ENCODE data around the gene ACADSB.

The ACADSB gene

GRCh38 chr10:123004298-123004697 is 4.5 kb upstream of the ACADSB start:
- DNase-seq: no peak

GRCh38 chr10:123007558-123008354 is 1.1 kb upstream of the ACADSB start:
- peak; percentile 35 for DNase-seq

DNA sequence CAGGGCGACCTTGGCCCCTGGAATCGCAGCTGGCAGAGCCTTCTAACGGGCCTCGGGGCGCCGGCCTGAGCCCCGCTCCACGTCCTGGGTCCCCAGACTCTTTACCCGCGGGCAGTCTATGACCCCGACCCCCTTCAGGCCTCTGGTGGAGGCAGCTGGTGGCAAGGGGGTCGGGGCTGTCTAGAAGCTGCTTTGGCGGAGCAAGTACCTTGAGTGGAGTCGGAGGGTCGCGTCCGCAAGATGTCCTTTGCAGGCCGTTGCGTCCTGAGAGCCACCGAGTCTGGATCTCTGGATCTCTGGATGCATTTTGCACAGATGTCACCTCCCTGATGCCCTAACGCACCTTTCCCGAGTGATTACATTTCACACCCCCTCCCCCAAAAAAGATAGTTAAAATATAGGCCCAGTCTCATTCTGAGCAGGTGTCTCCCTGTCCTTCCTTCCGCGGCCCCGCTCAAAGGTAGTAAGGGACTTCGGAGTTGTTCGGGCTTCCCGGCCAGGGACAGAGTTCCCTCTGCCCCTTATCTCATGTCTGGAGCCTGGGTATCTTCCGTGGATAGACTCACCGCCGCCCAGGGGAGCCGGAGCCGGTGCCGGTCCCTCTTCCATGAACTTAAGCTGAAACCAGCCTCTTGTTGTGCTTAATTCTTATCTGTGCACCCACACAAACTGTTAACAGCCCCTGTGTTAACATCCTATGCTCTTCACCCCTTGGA is 457 bp downstream of the ACADSB start:
- DNase-seq: peak; percentile 4

DNA sequence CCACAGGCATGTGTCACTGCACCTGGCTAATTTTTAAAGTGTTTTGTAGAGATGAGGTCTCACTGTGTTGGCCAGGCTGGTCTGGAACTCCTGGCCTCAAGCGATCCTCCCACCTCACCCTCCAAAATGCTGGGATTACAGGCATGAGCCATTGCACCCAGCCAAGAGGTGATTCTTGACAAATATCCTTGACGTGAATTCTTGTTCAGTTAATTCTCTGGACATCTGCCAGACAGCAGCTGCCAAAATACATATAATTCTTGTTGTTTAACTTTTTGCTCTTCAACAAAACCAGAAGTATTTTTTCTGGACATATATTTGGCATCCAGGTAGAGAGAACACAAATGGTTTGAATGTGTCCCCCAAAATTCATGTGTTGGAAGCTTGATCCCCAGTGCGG is 3.2 kb downstream of the ACADSB start:
- no peak for DNase-seq

- DNase-seq: no peak
These were observed 4.9 kb downstream of the ACADSB start for GRCh38 chr10:123013456-123014419.

DNA sequence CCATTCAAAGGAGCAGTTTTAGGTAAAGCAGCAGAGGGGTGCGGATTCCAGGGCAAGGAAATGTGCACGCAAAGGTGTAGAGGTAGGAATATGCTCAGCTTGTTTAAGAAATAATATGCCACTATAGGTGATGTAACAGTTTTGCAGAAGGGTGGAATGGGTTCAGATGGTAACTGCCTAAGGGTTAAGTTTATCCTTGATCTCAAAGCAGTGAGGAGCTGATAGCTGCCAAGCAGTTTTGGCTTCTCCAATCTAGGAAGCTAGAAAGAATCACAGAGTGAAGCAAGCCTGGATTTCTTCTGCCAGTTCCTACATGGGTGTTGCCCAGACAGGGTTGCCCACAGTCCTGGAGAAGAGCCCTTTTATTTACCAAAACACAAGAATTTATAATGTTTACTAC is 6.0 kb downstream of the ACADSB start:
- DNase-seq: no peak

DNA sequence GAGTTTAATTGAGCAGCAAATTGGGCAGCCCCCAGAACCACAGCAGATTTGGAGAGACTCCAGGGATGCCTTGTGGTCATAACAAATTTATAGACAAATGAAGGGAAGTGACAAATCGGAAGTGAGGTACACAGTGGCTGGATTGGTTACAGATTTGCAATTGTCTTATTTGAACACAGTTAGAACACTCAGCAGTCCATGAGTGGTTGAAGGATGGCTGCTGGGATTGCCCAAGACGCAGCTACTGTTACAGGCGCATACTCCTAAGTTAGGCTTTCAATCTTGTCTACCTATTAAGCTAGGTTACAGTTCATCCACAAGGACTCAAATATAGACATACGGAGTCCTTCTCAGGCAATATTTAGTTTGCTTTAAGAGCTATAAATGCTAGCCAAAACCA is 7.4 kb downstream of the ACADSB start:
- no peak for DNase-seq

DNA sequence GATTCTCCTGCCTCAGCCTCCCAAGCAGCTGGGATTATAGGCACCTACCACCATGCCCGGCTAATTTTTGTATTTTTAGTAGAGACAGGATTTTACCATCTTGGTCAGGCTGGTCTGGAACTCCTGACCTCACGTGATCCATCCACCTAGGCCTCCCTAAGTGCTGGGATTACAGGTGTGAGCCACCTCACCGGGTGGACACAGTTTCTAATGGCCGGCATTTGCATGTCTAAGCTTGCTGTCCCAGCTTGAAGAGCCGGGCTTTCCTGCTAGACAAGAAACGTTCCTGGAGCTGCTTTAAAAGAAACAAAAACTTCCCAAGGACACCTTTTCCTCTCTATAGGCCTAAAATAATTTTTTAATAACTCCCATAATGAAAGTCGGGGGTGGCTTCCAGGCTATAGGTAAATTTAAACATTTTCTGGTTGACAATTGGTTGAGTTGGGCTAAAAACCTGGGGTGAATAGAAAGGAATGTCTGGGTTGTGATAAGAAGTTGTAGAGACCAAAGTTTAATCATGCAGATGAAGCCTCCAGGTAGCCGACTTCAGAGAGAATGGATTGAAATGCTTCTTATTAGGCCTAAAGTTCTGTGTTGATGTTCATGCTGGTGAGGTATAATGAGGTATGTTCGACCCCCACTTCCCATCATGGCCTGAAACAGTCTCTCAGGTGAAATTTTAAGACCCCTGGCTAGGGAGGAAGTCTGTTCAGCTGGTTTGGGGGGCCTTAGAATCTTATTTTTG is 8.8 kb downstream of the ACADSB start:
- DNase-seq: no peak

DNA sequence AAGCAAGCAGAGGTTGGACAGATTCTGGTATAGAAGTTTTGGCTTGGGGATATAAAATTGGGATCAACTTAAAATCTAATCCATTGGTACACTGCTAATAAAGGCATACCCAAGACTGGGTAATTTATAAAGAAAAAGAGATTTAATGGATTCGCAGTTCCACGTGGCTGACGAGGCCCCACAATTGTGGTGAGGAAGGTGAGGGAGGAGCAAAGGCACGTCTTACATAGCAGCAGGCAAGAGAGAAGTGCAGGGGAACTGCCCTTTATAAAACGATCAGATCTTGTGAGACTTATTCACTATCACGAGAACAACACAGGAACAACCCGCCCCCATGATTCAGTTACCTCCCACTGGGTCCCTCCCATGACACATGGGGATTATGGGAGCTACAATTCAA is 9.7 kb downstream of the ACADSB start:
- no peak for DNase-seq

- no peak for DNase-seq
These were observed 10.5 kb downstream of the ACADSB start for GRCh38 chr10:123019264-123019663.

DNA sequence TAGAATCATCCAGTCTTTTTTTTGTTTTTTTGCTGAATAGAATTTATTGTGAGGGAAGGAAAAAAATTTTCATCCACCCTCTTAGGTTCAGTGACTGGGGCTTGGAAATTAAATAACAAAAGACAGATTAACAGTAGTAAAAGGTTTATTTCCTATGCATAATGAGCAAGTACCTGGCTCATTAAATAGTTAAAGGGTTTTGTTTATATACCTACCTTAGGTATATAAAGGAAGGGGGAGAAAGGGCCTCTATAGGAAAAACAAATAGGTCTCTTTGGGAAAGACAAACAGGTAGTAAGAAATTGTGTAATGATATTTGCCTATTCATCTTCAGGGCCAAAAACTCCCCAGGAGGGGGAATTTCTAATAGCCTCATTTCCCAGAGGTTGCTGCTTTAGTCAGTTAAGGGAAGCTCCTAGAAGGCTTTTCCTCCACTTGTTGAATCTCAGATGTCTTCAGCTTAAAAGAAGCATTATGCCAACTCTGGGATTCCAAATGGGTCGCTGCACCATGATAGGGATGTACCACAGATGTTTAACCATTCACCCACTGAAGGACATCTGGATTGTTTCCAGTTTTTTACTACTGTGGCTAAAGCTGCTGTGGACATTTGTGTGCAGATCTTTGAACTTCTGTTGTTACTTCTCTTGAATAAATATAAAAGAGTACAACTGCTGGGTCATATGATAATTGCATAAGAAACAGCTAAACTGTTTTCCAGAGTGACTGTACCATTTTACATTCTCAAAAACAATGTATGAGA is 11.3 kb downstream of the ACADSB start:
- DNase-seq: no peak

DNA sequence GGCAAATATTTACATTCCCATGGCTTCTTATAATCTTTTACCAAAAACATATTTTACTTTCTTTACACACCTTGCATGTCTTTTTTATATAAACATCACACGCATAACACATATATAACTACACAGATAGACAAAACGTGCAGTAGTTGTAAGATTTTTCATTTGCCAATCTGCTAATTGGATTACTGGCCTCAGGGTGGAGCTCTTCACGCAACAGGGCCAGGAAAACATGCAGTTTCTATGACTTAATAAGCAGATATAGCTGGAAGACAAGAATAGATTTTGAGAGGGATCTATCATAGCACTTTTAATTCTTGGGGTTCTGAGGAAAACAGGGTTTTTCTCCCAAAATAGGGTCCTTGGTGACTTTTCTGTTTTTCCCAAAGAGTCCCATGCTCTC is 12.7 kb downstream of the ACADSB start:
- no peak for DNase-seq

- DNase-seq: no peak
These were observed 15.7 kb downstream of the ACADSB start for GRCh38 chr10:123024540-123024939.

DNA sequence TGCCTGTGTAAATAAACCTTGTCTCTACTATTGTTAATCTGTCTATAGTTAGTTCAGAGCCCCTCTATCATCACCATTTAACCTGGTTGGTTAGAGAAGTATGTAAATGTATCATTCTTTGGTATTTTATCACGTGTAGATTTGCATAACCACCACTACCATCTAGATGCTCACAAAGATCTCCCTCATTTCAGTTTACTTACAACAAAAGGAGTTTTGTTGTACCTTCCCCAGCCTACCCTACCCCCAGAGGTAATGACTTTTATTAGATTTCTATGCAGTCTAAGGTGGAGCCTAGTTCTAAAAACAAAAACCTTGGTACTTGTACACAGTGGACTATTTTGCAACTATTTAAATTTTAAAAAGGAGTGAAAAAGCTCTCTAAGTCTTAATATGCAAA is 17.5 kb downstream of the ACADSB start:
- no peak for DNase-seq

DNA sequence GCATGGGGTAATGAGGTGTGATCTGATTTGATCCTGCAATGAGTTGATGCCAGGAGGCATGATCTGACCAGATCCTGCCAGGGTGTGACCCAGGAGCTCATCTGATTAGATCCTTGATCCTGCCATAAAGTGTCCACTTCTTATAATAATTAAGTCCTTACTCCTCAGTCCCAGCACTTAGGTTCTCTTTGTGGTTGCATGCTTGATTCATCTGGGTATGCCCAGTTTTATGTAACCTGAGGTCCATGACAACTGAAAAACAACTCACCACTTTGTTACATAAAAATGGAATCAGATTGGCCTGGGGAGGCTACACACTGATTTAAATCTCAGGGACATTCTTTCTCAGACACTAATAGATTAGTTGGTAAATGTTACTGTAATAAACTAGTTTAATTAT is 19.1 kb downstream of the ACADSB start:
- no peak for DNase-seq

- no peak for DNase-seq
These were observed 22.3 kb downstream of the ACADSB start for GRCh38 chr10:123031124-123031523.

GRCh38 chr10:123034332-123034731 is 25.5 kb downstream of the ACADSB start:
- no peak for DNase-seq

- no peak for DNase-seq
These were observed 26.8 kb downstream of the ACADSB start for GRCh38 chr10:123035467-123036086.

DNA sequence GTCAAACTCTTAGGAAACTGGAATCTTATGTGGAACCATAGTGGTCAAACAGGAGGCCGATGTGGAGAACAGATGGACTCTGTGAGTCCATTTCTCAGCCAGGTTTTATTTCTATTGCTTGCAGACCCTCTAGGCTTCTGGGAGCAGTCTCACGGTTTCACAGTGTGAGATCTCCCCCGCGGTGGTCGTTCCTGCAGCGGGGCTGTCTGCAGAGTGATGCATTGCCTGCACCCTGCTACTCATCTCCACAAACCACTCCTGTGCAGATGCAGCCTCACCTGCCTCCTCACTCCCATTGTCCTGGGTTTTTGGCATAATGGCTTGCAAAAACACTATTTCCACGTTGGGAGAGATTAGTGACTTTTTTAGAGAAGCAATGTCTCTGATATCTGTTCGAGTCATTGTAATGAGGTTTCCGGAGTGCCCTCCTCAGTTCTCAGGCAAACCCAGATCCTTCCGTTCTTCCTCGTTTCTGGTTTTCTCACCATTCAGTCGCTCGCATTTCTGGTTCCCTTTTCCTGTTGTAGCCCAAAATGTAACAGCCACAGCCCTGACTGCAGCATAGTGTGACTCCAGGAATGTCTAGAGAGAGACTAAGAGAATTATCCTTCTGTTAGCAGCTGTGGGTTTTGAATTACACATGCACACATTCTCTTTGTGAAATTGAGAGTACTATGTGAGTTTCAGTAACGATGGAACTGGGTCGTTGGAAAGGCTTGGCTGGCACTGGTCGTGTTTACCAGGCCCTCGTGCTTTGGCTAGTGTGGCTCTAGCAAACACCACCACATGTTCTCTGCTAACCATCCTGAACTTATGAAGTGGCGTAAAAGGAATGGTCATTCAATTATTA is 30.2 kb downstream of the ACADSB start:
- no peak for DNase-seq

DNA sequence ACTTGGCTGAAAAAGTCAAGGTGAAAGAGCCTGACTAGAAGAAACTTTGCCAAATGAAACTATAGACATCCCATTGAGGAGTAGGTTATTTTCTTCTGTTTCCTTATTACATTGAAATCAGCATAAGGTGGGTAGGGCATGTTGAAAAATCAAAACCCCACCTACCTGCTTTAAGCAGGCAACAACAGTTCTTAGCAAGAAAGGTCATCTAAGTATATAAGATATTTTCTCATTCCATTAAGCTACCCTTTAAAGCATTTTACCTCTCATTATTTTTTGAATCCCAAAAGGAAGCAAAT is 30.8 kb downstream of the ACADSB start:
- DNase-seq: no peak
